ENCODE data around the gene MTMR3.

DNA sequence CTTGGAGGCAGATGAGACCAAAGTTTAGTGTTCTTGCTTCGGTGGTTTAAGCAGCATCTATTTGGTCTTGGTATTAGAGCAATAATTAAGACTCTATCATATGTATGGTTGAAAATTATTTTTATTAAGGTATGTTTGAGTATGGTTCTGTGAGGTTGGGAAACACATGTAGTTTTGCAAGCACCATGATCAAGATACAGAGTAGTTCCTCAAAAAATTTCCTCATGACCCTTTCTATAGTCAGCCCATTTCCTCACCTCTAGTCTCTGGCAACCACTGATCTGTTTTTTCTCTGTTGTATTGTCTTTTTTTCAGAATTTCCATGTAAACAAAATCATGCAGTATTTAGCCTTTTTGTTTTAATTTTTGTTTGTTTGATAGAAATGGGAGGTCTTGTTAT is 18.4 kb downstream of the MTMR3 start:
- TF ChIP-seq, protein P1, sequence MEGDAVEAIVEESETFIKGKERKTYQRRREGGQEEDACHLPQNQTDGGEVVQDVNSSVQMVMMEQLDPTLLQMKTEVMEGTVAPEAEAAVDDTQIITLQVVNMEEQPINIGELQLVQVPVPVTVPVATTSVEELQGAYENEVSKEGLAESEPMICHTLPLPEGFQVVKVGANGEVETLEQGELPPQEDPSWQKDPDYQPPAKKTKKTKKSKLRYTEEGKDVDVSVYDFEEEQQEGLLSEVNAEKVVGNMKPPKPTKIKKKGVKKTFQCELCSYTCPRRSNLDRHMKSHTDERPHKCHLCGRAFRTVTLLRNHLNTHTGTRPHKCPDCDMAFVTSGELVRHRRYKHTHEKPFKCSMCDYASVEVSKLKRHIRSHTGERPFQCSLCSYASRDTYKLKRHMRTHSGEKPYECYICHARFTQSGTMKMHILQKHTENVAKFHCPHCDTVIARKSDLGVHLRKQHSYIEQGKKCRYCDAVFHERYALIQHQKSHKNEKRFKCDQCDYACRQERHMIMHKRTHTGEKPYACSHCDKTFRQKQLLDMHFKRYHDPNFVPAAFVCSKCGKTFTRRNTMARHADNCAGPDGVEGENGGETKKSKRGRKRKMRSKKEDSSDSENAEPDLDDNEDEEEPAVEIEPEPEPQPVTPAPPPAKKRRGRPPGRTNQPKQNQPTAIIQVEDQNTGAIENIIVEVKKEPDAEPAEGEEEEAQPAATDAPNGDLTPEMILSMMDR (conservative IDR thresholded peaks at IDR 0.05; ENCODE audit: low read depth, low read length), result no peak
- no peak for TF ChIP-seq EZH2 (IDR thresholded peaks at IDR 0.05; ENCODE audit: low read length, unreplicated experiment)
- no peak for TF ChIP-seq EZH2phosphoT487 (IDR thresholded peaks at IDR 0.05; ENCODE audit: borderline replicate concordance, low read length)

Data from PC-3 (cell line).